ENCODE measurements around the gene ATF4. TPM values are rescaled to one million over a fixed set of nuclear protein-coding genes. Genes with fewer than 3 reads are reported as not detected.
"Not testable (repeated sequence)": the region's sequence is repeated elsewhere in the genome, so short reads cannot be mapped to it uniquely, and the experiment has no call there.

Gene ATF4
- total RNA-seq, 2 donors from 2014 or later: 262 to 356 TPM

DNA sequence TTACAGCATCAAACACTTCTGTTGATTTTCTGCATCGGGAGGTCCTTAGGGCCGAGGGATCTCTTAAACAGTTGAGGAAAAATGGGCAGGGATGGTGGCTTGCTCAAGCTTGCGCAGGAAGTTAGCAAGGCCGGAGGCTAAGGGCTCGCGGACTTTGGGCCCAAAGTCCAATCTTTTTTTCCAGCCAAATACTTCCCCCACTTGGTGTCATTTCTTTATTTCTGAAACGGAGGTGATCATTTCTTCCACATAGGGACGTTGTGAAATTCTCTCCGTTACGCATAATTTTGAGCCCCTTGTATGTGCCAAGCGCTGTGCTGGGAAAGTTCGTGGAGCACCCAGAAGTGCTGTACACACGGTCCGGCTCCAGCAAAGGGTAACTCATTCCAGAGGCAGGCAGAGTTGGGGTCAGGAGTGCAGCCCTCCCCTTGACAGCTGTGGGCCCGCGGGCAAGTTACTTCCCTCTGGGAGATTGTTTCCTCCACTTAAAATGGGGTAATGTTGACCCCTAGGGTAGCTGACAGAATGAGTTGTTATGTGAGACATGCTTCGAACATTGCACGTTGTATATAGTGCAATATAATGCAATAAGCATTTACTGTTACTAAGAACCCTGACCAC, 17.5 kb upstream of the ATF4 start:
- Histone ChIP-seq H3K36me3 (replicated peaks in 1 of 2; ENCODE audit: insufficient read depth in 1 of 2, low read depth in 2 of 2) (peaks cover 0 to 10% of the 10 kb centered on the region in 2 donors), H3K4me3 (peak overlapping the region; percentile 99), H3K27ac (peak overlapping the region in 3 of 4 donors; percentile 92 to 96 (median 93)), H3K9me3 (no peaks in the 10 kb centered on the region), H3K4me1 (peaks cover 33% of the 10 kb centered on the region), H3K27me3 (no peaks in the 10 kb centered on the region)
- ATAC-seq (no peak), DNase-seq (no peak)
- no peak for TF ChIP-seq POLR2A (IDR thresholded peaks at IDR 0.05)
- TF ChIP-seq, protein P1, sequence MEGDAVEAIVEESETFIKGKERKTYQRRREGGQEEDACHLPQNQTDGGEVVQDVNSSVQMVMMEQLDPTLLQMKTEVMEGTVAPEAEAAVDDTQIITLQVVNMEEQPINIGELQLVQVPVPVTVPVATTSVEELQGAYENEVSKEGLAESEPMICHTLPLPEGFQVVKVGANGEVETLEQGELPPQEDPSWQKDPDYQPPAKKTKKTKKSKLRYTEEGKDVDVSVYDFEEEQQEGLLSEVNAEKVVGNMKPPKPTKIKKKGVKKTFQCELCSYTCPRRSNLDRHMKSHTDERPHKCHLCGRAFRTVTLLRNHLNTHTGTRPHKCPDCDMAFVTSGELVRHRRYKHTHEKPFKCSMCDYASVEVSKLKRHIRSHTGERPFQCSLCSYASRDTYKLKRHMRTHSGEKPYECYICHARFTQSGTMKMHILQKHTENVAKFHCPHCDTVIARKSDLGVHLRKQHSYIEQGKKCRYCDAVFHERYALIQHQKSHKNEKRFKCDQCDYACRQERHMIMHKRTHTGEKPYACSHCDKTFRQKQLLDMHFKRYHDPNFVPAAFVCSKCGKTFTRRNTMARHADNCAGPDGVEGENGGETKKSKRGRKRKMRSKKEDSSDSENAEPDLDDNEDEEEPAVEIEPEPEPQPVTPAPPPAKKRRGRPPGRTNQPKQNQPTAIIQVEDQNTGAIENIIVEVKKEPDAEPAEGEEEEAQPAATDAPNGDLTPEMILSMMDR (IDR thresholded peaks at IDR 0.05): no peak
- intact Hi-C loops (cut with DNase I): no loop called here
- WGBS, 2 donors: 3 to 5% methylated on average over 16 to 18 of the region's 18 CpGs

DNA sequence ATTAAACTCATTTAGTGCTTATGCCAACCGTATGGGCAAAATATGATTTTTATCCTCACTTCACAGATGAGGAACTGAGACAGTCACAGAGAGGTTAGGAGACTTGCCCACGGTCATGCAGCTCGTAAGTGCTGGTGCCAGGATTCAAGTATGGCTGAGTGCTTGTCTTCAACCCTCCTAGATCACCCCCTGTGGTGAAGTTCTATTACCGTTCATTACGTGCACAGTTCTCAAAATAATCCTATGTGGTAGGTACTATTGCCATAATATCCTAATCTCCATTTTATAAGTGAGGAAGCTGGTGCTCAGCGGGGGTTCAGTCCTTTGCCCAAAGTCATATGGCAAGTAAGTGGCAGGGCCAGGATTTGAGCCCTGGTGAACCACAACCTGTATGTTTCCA, 16.7 kb upstream of the ATF4 start:
- no peak for ATAC-seq
- intact Hi-C loops (cut with DNase I): no loop called here
- DNase-seq: no peak
- no peaks in the 10 kb centered on the region for H3K27me3 ChIP-seq
- WGBS, 2 donors: 54 to 55% methylated on average over 6 of the region's 6 CpGs
- peaks cover 33% of the 10 kb centered on the region for H3K4me1 ChIP-seq
- H3K27ac ChIP-seq: no peak overlapping the region
- peaks cover 0 to 13% of the 10 kb centered on the region in 2 donors for H3K36me3 ChIP-seq (replicated peaks in 1 of 2; ENCODE audit: insufficient read depth in 1 of 2, low read depth in 2 of 2)
- TF ChIP-seq, protein P1 (IDR thresholded peaks at IDR 0.05): no peak
- TF ChIP-seq POLR2A (IDR thresholded peaks at IDR 0.05): no peak
- H3K4me3 ChIP-seq: no peak overlapping the region
- no peaks in the 10 kb centered on the region for H3K9me3 ChIP-seq

DNA sequence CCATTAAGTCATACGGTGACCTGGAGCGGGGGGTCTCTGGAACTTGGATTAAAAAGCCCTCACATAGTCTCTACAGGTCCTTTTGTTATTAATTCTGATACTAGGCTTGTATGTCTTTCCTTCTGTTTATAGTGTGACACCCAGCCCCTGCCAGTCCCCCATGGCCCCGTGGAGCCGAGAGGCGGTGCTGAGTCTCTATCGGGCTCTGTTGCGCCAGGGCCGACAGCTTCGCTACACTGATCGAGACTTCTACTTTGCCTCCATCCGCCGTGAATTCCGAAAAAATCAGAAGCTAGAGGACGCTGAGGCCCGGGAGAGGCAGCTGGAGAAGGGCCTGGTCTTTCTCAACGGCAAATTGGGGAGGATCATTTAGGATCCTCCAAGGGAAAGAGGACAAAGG, 16.3 kb upstream of the ATF4 start:
- 86 to 94% methylated on average over 16 of the region's 16 CpGs for WGBS, 2 donors
- peaks cover 33% of the 10 kb centered on the region for H3K4me1 ChIP-seq
- H3K4me3 ChIP-seq: no peak overlapping the region
- H3K27ac ChIP-seq: no peak overlapping the region
- H3K27me3 ChIP-seq: no peaks in the 10 kb centered on the region
- ATAC-seq: no peak
- no peak for DNase-seq
- H3K9me3 ChIP-seq: no peaks in the 10 kb centered on the region
- peaks cover 0 to 13% of the 10 kb centered on the region in 2 donors for H3K36me3 ChIP-seq (replicated peaks in 1 of 2; ENCODE audit: insufficient read depth in 1 of 2, low read depth in 2 of 2)
- intact Hi-C loops (cut with DNase I): no loop called here
- TF ChIP-seq, protein P1 (IDR thresholded peaks at IDR 0.05): no peak
- no peak for TF ChIP-seq POLR2A (IDR thresholded peaks at IDR 0.05)

DNA sequence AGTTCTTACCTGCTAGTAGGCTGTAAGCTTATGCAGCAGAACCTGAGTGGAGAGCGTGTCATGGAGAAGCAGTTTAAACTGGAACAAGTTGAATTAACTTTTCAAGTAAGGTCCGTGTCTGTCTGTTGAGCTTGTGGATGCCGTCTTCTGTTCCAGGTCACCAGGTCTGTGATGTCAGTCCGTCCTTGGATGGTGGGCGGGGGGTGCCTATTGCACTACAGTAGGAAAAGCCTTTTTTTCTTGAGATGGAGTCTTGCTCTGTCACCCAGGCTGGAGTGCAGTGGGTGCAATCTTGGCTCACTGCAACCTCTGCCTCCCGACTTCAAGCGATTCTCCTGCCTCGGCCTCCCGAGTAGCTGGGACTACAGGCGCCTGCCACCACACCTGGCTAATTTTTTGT, 13.3 kb upstream of the ATF4 start:
- DNase-seq; H3K9me3 ChIP-seq; ATAC-seq; H3K4me3 ChIP-seq; H3K27me3 ChIP-seq; H3K27ac ChIP-seq; intact Hi-C loops (cut with DNase I): not testable (repeated sequence)
- WGBS, 2 donors: 85 to 88% methylated on average over 10 of the region's 10 CpGs
- Histone ChIP-seq H3K36me3 (replicated peaks in 1 of 2; ENCODE audit: insufficient read depth in 1 of 2, low read depth in 2 of 2) (peaks cover 0 to 20% of the 10 kb centered on the region in 2 donors), H3K4me1 (peaks cover 14% of the 10 kb centered on the region)

DNA sequence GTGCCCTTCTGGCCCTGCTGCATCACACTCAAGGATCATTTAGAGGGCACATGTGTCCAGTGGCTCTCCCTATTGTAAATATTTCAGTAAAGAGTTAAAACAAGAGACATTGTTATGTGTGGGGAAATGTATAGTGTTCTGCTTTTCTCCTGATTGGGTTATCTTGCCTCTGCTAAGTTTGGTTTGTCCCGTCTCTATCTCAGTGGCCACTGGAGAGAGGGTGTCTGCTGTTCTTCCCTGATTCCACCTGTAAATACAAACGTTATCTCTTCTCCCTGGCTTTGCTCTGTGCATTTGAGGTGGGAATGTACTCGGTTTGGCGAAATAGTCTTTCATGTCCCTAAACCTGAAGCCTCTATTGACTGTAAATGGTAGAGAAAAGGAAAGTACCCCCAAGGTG, 12.0 kb upstream of the ATF4 start:
- Histone ChIP-seq H3K4me1 (peaks cover 9% of the 10 kb centered on the region), H3K27ac (no peak overlapping the region), H3K36me3 (replicated peaks in 1 of 2; ENCODE audit: insufficient read depth in 1 of 2, low read depth in 2 of 2) (peaks cover 0 to 25% of the 10 kb centered on the region in 2 donors), H3K4me3 (no peak overlapping the region), H3K27me3 (no peaks in the 10 kb centered on the region), H3K9me3 (no peaks in the 10 kb centered on the region)
- ATAC-seq (no peak), DNase-seq (no peak)
- TF ChIP-seq POLR2A (IDR thresholded peaks at IDR 0.05): no peak
- TF ChIP-seq, protein P1 (IDR thresholded peaks at IDR 0.05): no peak
- intact Hi-C loops (cut with DNase I): no loop called here
- 47 to 59% methylated on average over 4 of the region's 4 CpGs for WGBS, 2 donors

Data from body of pancreas (tissue), 4 donors.